Activated B cell treated with CpG ODN at 0.5 μM for 24 hours (primary cell): ENCODE data around the gene HBP1. TPM values are rescaled to one million over a fixed set of nuclear protein-coding genes. Genes with fewer than 3 reads are reported as not detected.

ENCODE experiments used
- ATAC-seq: fragments of 200-7000 bp; cut with Tn5 transposase; one replicate; pipeline ENCODE4 v1.10.0; 2021; ENCODE audit warnings: low read depth, mild to moderate bottlenecking, moderate library complexity
- CTCF ChIA-PET: fragments of 350-600 bp; sonication (Branson Sonifier 250); formaldehyde crosslinking; loops from one replicate; lab custom pipeline; 2021; ENCODE audit warnings: antibody characterized with exemption; lab: Charles Lee
- POLR2A ChIA-PET: fragments of 350-600 bp; sonication (Branson Sonifier 250); formaldehyde crosslinking; loops from one replicate; lab custom pipeline; 2021; ENCODE audit warnings: antibody characterized with exemption; lab: Charles Lee
- DNase-seq: peaks from one replicate; pipeline ENCODE4 v3.0.0; 2022
- H3K27ac Mint-ChIP-seq: one replicate; pipeline ENCODE4 v1.8.0; 2020; ENCODE audit warnings: mixed read lengths
- H3K27me3 Mint-ChIP-seq: one replicate; pipeline ENCODE4 v1.8.0; 2021; ENCODE audit warnings: mixed read lengths
- H3K36me3 Mint-ChIP-seq: one replicate; pipeline ENCODE4 v1.8.0; 2021; ENCODE audit warnings: low read depth, mixed read lengths
- H3K4me1 Mint-ChIP-seq: one replicate; pipeline ENCODE4 v1.8.0; 2021; ENCODE audit warnings: mixed read lengths
- H3K4me3 Mint-ChIP-seq: one replicate; pipeline ENCODE4 v1.8.0; 2020; ENCODE audit warnings: mild to moderate bottlenecking, mixed read lengths
- H3K9me3 Mint-ChIP-seq: one replicate; pipeline ENCODE4 v1.8.0; 2020; ENCODE audit warnings: mixed read lengths
- CTCF ChIP-seq: fragments of 200-600 bp; IDR thresholded peaks from one replicate; pipeline ENCODE4 v1.8.0; 2022; ENCODE audit warnings: antibody characterized with exemption, mild to moderate bottlenecking
- intact Hi-C: fragments of 100-400 bp; cut with micrococcal nuclease; formaldehyde crosslinking; loops from one replicate; pipeline ENCODE4 v1.15.1; 2024
- total RNA-seq: library from RNA; stranded (reverse); gene quantifications from 2 replicates; pipeline ENCODE4 v1.2.3, GENCODE V29; 2022

HBP1 gene
- total RNA-seq, 1 donor from 2014 or later = 59.9 TPM

GRCh38 chr7:107125475-107125874, 43.3 kb upstream of the HBP1 start:
- DNase-seq = no peak
- TF ChIP-seq CTCF = no peak
- peak overlapping the region; percentile 71 for H3K4me3 Mint-ChIP-seq
- ATAC-seq = no peak
- peaks cover 16% of the 10 kb centered on the region for H3K4me1 Mint-ChIP-seq
- no peaks in the 10 kb centered on the region for H3K9me3 Mint-ChIP-seq
- POLR2A ChIA-PET = interaction anchor here (0.6 to 1.3 kb wide), 4 partner anchors 43 to 1594 kb away, joined by 3 to 21 read pairs (median 4); partner anchors contain the start of gene HBP1
- H3K27ac Mint-ChIP-seq = peak overlapping the region; percentile 73
- peaks cover 2% of the 10 kb centered on the region for H3K36me3 Mint-ChIP-seq
- CTCF ChIA-PET = no interaction called here
- H3K27me3 Mint-ChIP-seq = no peaks in the 10 kb centered on the region
- intact Hi-C loops = loop anchor here (5.0 kb wide), 1 partner anchor 78 kb away; no protein-coding TSS in a partner anchor

- H3K27ac Mint-ChIP-seq = no peak overlapping the region
- peaks cover 16% of the 10 kb centered on the region for H3K4me1 Mint-ChIP-seq
- ChIA-PET POLR2A (interaction anchor here (0.5 kb wide), 1 partner anchor 16 kb away, joined by 8 read pairs; no protein-coding TSS in a partner anchor), CTCF (no interaction called here)
- peaks cover 2% of the 10 kb centered on the region for H3K36me3 Mint-ChIP-seq
- no peaks in the 10 kb centered on the region for H3K9me3 Mint-ChIP-seq
- H3K27me3 Mint-ChIP-seq = no peaks in the 10 kb centered on the region
- intact Hi-C loops = loop anchor here (5.0 kb wide), 1 partner anchor 81 kb away; no protein-coding TSS in a partner anchor
- no peak overlapping the region for H3K4me3 Mint-ChIP-seq
- DNase-seq = no peak
- ATAC-seq = no peak
- no peak for TF ChIP-seq CTCF
Measured at GRCh38 chr7:107128217-107128616, 40.6 kb upstream of the HBP1 start.

- H3K27ac Mint-ChIP-seq = no peak overlapping the region
- no peak overlapping the region for H3K4me3 Mint-ChIP-seq
- CTCF ChIA-PET = no interaction called here
- ATAC-seq = no peak
- peaks cover 2% of the 10 kb centered on the region for H3K36me3 Mint-ChIP-seq
- H3K9me3 Mint-ChIP-seq = no peaks in the 10 kb centered on the region
- no peaks in the 10 kb centered on the region for H3K27me3 Mint-ChIP-seq
- H3K4me1 Mint-ChIP-seq = peaks cover 16% of the 10 kb centered on the region
- TF ChIP-seq CTCF = no peak
- intact Hi-C loops = loop anchor here (5.0 kb wide), 1 partner anchor 81 kb away; no protein-coding TSS in a partner anchor
- no peak for DNase-seq
- POLR2A ChIA-PET = interaction anchor here (0.5 kb wide), 1 partner anchor 16 kb away, joined by 8 read pairs; no protein-coding TSS in a partner anchor
Measured at GRCh38 chr7:107128748-107129147, 40.1 kb upstream of the HBP1 start.

GRCh38 chr7:107130487-107131220, 38.1 kb upstream of the HBP1 start:
- peaks cover 11% of the 10 kb centered on the region for H3K4me1 Mint-ChIP-seq
- H3K27me3 Mint-ChIP-seq = no peaks in the 10 kb centered on the region
- no peak overlapping the region for H3K27ac Mint-ChIP-seq
- H3K9me3 Mint-ChIP-seq = no peaks in the 10 kb centered on the region
- ATAC-seq (no peak), DNase-seq (no peak)
- TF ChIP-seq CTCF = no peak
- intact Hi-C loops = no loop called here
- ChIA-PET POLR2A (no interaction called here), CTCF (interaction anchor here (1.2 to 2.0 kb wide), 3 partner anchors 16 to 184 kb away, joined by 3 to 6 read pairs (median 6); no protein-coding TSS in a partner anchor)
- peaks cover 2% of the 10 kb centered on the region for H3K36me3 Mint-ChIP-seq
- H3K4me3 Mint-ChIP-seq = no peak overlapping the region

- ATAC-seq = no peak
- Mint-ChIP-seq H3K36me3 (no peaks in the 10 kb centered on the region), H3K9me3 (no peaks in the 10 kb centered on the region), H3K27ac (no peak overlapping the region), H3K4me1 (no peaks in the 10 kb centered on the region), H3K4me3 (no peak overlapping the region), H3K27me3 (no peaks in the 10 kb centered on the region)
- ChIA-PET POLR2A (no interaction called here), CTCF (no interaction called here)
- intact Hi-C loops = no loop called here
- TF ChIP-seq CTCF = no peak
- DNase-seq = no peak
Measured at GRCh38 chr7:107133396-107133795, 35.4 kb upstream of the HBP1 start.
